RWPE1 (cell line): ENCODE results near the gene OSBPL10.
A peak's percentile ranks its signal among the peaks of the same experiment; 100 is the strongest.

Experiments
- CTCF ChIA-PET: fragments of 350-600 bp; sonication (Branson Sonifier 250); formaldehyde crosslinking; extraction: SDS; loops from one replicate; lab custom pipeline; 2021; lab: Yijun Ruan, JAX
- POLR2A ChIA-PET: fragments of 400-600 bp; formaldehyde crosslinking; extraction: SDS; loops from one replicate; lab custom pipeline; 2020; ENCODE audit warnings: antibody characterized with exemption; ENCODE audit not compliant: low non-redundant PET; lab: Yijun Ruan, JAX
- DNase-seq: peaks from one replicate; pipeline ENCODE4 v3.0.0; 2012; ENCODE audit warnings: low spot score
- H3K27ac ChIP-seq: fragments of 450-650 bp; 2 replicates; pipeline ENCODE4 v1.5.1; 2017
- CTCF ChIP-seq: fragments of 450-650 bp; conservative IDR thresholded peaks from 2 replicates; pipeline ENCODE4 v1.5.1; 2017; ENCODE audit warnings: low read depth, mild to moderate bottlenecking

The OSBPL10 gene

GRCh38 chr3:31953636-31954035 is 27.4 kb downstream of the OSBPL10 start:
- POLR2A ChIA-PET: no interaction called here
- no peak for DNase-seq
- TF ChIP-seq CTCF: no peak
- CTCF ChIA-PET: no interaction called here
- H3K27ac ChIP-seq: no peak overlapping the region

- no peak for TF ChIP-seq CTCF
- no peak for DNase-seq
- no peak overlapping the region for H3K27ac ChIP-seq
- CTCF ChIA-PET: no interaction called here
- POLR2A ChIA-PET: no interaction called here
Observed at GRCh38 chr3:31953091-31953490, 28.0 kb downstream of the OSBPL10 start.

GRCh38 chr3:31952205-31952604 is 28.9 kb downstream of the OSBPL10 start:
- POLR2A ChIA-PET: no interaction called here
- CTCF ChIA-PET: interaction anchor here (0.6 kb wide), 1 partner anchor 14 kb away, joined by 3 read pairs; no protein-coding TSS in a partner anchor
- no peak for TF ChIP-seq CTCF
- no peak for DNase-seq
- H3K27ac ChIP-seq: no peak overlapping the region

GRCh38 chr3:31948280-31948679 is 32.8 kb downstream of the OSBPL10 start:
- no peak overlapping the region for H3K27ac ChIP-seq
- no peak for TF ChIP-seq CTCF
- DNase-seq: no peak
- CTCF ChIA-PET: no interaction called here
- POLR2A ChIA-PET: no interaction called here

GRCh38 chr3:31947671-31948091 is 33.4 kb downstream of the OSBPL10 start:
- no peak for DNase-seq
- H3K27ac ChIP-seq: peak overlapping the region; percentile 58
- no peak for TF ChIP-seq CTCF
- ChIA-PET POLR2A (no interaction called here), CTCF (no interaction called here)

- POLR2A ChIA-PET: no interaction called here
- TF ChIP-seq CTCF: no peak
- no peak for DNase-seq
- CTCF ChIA-PET: no interaction called here
- peak overlapping the region; percentile 58 for H3K27ac ChIP-seq
Observed at GRCh38 chr3:31947162-31947561, 33.9 kb downstream of the OSBPL10 start.
